Mammary epithelial cell (primary cell): ENCODE measurements around the gene HCFC1.

ENCODE experiments used
- CTCF ChIP-seq, 2 donors: IDR thresholded peaks in 1 of 2; conservative IDR thresholded peaks in 1 of 2; 2 replicates each; pipeline ENCODE4 v1.5.1; 2011 to 2012; ENCODE audit warnings: inconsistent platforms in 2 of 2, low read length in 2 of 2, mild to moderate bottlenecking in 2 of 2, control low read depth in 1 of 2, low read depth in 1 of 2; ENCODE audit not compliant: insufficient read depth in 1 of 2; ENCODE audit errors: extremely low read depth in 1 of 2
- EZH2 ChIP-seq: IDR thresholded peaks from 2 replicates; pipeline ENCODE4 v1.6.1; 2012; ENCODE audit warnings: low read length, inconsistent platforms, borderline replicate concordance

GRCh38 chrX:154013614-154014360, 42.2 kb upstream of the HCFC1 start:
- TF ChIP-seq CTCF (conservative IDR thresholded peaks at IDR 0.05 in 1 of 2, IDR thresholded peaks at IDR 0.05 in 1 of 2; ENCODE audit: extremely low read depth in 1 of 2, insufficient read depth in 1 of 2, low read depth in 1 of 2, low read length in 2 of 2), result peak; percentile 59 to 71
- TF ChIP-seq EZH2, result no peak
